Thyroid gland (tissue), 4 donors: Measurements from ENCODE around the gene MRPL54. TPM values are rescaled to one million over a fixed set of nuclear protein-coding genes. Genes with fewer than 3 reads are reported as not detected.

Experiments
- DNase-seq, 2 donors: peaks; one replicate each; pipeline ENCODE4 v3.0.0-alpha.2; 2019
- H3K27ac ChIP-seq, 3 donors: fragments of 200-600 bp; sonication (generic); 1 replicate in 2 of 3; 2 replicates in 1 of 3; pipeline ENCODE4 v1.5.1; 2016 to 2019; ENCODE audit warnings: mild to moderate bottlenecking in 1 of 3, moderate library complexity in 1 of 3
- H3K27me3 ChIP-seq: fragments of 200-600 bp; sonication (generic); one replicate; pipeline ENCODE4 v1.5.1; 2019
- H3K36me3 ChIP-seq, 2 donors: fragments of 200-600 bp; sonication (generic); one replicate each; pipeline ENCODE4 v1.5.1; 2016 to 2019
- H3K4me1 ChIP-seq, 2 donors: fragments of 200-600 bp; sonication (generic); one replicate each; pipeline ENCODE4 v1.5.1; 2017 to 2019
- H3K4me3 ChIP-seq, 3 donors: fragments of 200-600 bp; sonication (generic); replicated peaks in 1 of 3; 1 replicate in 2 of 3; 2 replicates in 1 of 3; pipeline ENCODE4 v1.5.1; 2016; ENCODE audit warnings: mild to moderate bottlenecking in 1 of 3
- H3K9me3 ChIP-seq: fragments of 200-600 bp; sonication (generic); one replicate; pipeline ENCODE4 v1.5.1; 2017
- POLR2A ChIP-seq, 2 donors: fragments of 450-650 bp; IDR thresholded peaks; one replicate each; pipeline ENCODE4 v1.6.1; 2017; ENCODE audit warnings: antibody characterized with exemption in 2 of 2, mild to moderate bottlenecking in 2 of 2, moderate library complexity in 1 of 2
- WGBS, 2 donors: methylation state at CpG; one replicate each; pipeline ENCODE4 v1.1.5; 2017; 5-methylcytosine and 5-hydroxymethylcytosine counted together
- intact Hi-C: fragments of 100-400 bp; cut with DNase I; formaldehyde crosslinking; loops from one replicate; pipeline ENCODE4 v1.15.1; 2023
- total RNA-seq, 4 donors: library from RNA; depleted of rRNA; stranded (reverse); fragments of >200 nt; gene quantifications; one replicate each; pipeline ENCODE4 v1.2.3, GENCODE V29; 2016
- TF ChIP-seq, protein P1 (sequence below), 6 experiments: fragments of 200-600 bp in 3 of 6; fragments of 450-650 bp in 3 of 6; sonication (generic) in 3 of 6; IDR thresholded peaks; one replicate each; pipeline ENCODE4 v1.5.1; 2016 to 2019; ENCODE audit warnings: antibody characterized with exemption in 6 of 6, mild to moderate bottlenecking in 2 of 6, inconsistent platforms in 1 of 6, moderate library complexity in 1 of 6

Gene MRPL54
- total RNA-seq, 4 donors from 2014 or later = 84.0 to 131 (median 102) TPM

DNA sequence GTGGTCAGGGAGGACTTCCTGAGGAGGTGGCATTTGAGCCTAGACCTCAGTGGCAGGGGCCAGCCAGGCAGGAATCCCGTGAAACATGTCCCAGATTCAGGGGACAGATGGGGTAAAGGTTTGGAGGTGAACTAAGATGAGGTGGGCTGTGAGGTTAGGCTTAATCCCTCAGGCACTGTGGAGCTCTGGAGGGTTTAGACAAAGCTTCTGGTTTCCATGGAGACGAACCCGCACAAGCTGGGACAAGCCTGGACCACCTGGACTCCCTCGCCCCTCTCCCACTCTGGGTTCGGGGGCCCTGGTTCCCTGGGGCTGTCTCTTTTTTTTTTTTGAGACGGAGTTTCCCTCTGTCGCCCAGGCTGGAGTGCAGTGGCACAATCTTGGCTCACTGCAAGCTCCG is 38.6 kb upstream of the MRPL54 start:
- peak overlapping the region in 1 of 3 donors; percentile 26 for H3K27ac ChIP-seq
- no peaks in the 10 kb centered on the region for H3K27me3 ChIP-seq
- no peaks in the 10 kb centered on the region for H3K9me3 ChIP-seq
- intact Hi-C loops = no loop called here
- peaks cover 25 to 26% of the 10 kb centered on the region in 2 donors for H3K4me1 ChIP-seq
- no peak for TF ChIP-seq POLR2A (IDR thresholded peaks at IDR 0.05)
- TF ChIP-seq, protein P1, sequence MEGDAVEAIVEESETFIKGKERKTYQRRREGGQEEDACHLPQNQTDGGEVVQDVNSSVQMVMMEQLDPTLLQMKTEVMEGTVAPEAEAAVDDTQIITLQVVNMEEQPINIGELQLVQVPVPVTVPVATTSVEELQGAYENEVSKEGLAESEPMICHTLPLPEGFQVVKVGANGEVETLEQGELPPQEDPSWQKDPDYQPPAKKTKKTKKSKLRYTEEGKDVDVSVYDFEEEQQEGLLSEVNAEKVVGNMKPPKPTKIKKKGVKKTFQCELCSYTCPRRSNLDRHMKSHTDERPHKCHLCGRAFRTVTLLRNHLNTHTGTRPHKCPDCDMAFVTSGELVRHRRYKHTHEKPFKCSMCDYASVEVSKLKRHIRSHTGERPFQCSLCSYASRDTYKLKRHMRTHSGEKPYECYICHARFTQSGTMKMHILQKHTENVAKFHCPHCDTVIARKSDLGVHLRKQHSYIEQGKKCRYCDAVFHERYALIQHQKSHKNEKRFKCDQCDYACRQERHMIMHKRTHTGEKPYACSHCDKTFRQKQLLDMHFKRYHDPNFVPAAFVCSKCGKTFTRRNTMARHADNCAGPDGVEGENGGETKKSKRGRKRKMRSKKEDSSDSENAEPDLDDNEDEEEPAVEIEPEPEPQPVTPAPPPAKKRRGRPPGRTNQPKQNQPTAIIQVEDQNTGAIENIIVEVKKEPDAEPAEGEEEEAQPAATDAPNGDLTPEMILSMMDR (IDR thresholded peaks at IDR 0.05) = no peak
- DNase-seq = no peak
- WGBS, 2 donors = 60 to 61% methylated on average over 8 of the region's 8 CpGs
- no peak overlapping the region for H3K4me3 ChIP-seq
- no peaks in the 10 kb centered on the region for H3K36me3 ChIP-seq

DNA sequence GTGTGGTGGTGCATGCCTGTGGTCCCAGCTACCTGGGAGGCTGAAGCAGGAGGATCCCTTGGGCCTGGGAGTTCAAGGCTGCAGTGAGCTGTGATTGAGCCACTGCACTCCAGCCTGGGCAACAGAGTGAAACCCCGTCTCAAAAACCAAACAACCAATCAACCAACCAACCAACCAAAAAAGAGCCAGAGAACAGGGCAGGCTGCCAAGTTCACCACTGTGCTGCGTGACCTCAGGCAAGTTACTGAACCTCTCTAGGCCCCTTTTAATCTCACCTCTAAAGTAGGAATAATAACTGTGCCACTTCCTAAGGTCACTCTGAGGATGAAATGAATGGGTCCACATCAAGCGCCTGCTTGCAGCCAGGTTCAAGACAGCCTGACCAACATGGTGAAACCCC is 37.4 kb upstream of the MRPL54 start:
- WGBS, 2 donors = 50 to 53% methylated on average over 3 of the region's 3 CpGs
- H3K27ac ChIP-seq = peak overlapping the region; percentile 43 to 76 (median 63)
- intact Hi-C loops = no loop called here
- no peaks in the 10 kb centered on the region for H3K9me3 ChIP-seq
- no peak for TF ChIP-seq POLR2A (IDR thresholded peaks at IDR 0.05)
- TF ChIP-seq, protein P1 (IDR thresholded peaks at IDR 0.05) = no peak
- H3K4me3 ChIP-seq = no peak overlapping the region
- H3K4me1 ChIP-seq = peaks cover 25 to 26% of the 10 kb centered on the region in 2 donors
- DNase-seq = peak; percentile 42 to 54
- no peaks in the 10 kb centered on the region for H3K36me3 ChIP-seq
- no peaks in the 10 kb centered on the region for H3K27me3 ChIP-seq

DNA sequence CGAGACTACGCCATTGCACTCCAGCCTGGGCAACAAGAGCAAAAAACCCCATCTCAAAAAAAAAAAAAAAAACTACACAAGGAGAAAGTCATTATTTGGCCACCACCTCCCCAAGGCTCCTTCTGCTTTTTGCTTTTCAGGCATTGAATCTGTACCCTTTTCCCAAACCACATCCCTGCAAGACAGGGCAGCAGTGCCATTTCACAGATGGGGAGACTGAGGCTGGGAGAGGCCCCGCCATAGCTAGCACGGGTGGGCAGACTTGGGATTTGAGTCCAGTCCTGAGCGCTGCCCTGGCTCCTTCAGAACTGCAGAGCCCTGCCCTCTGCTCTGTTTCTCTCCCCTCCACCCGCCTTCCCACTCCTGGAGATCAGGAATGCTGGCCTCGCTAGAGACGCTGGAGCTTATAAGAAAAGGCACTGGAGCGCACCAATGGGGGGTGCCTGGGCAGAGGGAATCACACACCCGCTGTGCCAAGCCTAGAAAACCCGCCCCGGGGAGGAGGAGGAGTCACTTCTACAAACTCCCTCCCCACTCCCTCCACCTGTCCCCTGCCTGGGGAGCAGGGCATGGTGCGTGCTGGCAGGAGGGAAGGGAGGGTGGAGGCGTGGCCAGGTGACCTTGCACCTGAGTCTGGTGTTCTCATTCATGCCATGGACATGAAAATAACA is 36.7 kb upstream of the MRPL54 start:
- H3K27ac ChIP-seq = peak overlapping the region; percentile 55 to 76 (median 63)
- H3K4me3 ChIP-seq = no peak overlapping the region
- no peaks in the 10 kb centered on the region for H3K27me3 ChIP-seq
- intact Hi-C loops = no loop called here
- peaks cover 25 to 26% of the 10 kb centered on the region in 2 donors for H3K4me1 ChIP-seq
- H3K36me3 ChIP-seq = no peaks in the 10 kb centered on the region
- TF ChIP-seq, protein P1 (IDR thresholded peaks at IDR 0.05) = no peak
- peak in 1 of 2 donors; percentile 80 for TF ChIP-seq POLR2A (IDR thresholded peaks at IDR 0.05)
- no peaks in the 10 kb centered on the region for H3K9me3 ChIP-seq
- DNase-seq = peak; percentile 98 to 99
- WGBS, 2 donors = 22 to 23% methylated on average over 12 to 14 of the region's 14 CpGs

DNA sequence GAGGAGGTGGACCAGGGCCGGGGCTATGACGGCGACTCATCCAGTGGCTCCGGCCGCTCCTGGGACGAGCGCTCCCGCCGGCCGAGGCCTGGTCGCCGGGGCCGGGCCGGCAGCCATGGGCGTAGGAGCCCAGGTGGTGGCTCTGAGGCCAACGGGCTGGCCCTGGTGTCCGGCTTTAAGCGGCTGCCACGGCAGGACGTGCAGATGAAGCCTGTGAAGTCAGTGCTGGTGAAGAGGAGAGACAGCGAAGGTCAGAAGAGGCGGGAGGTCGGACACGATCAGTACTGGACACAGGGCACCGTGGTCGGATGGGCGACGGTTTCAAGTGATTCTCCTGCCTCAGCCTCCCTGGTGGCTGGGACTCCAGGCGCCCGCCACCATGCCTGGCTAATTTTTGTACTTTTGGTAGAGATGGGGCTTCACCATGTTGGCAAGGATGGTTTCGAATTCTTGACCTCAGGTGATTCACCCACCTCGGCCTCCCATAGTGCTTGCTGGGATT is 32.0 kb upstream of the MRPL54 start:
- WGBS, 2 donors = 95 to 98% methylated on average over 21 to 24 of the region's 32 CpGs

DNA sequence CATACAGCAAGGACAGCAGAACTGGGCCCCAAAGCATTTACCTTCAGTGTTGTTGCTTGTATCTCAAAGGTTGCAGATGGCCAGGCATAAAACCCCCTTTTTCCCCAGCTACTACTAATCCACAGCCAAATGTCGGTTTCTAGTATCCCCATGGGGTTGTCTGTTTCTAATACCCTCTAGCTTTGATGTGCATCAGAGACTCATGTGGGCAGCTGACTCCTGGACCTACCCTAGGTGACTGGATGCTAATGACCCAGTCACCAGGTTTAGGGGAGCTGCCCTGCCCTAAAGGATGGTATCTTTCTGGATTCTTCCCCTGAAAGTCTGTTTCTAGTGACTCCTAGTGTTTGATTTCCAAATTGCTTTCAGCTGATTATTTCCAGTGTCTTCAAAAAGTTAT is 30.4 kb upstream of the MRPL54 start:
- TF ChIP-seq, protein P1 (IDR thresholded peaks at IDR 0.05) = no peak
- TF ChIP-seq POLR2A (IDR thresholded peaks at IDR 0.05) = no peak
- H3K36me3 ChIP-seq = peaks cover 7 to 10% of the 10 kb centered on the region in 2 donors
- H3K4me1 ChIP-seq = no peaks in the 10 kb centered on the region
- no peak for DNase-seq
- no peak overlapping the region for H3K27ac ChIP-seq
- intact Hi-C loops = no loop called here
- H3K27me3 ChIP-seq = no peaks in the 10 kb centered on the region
- no peaks in the 10 kb centered on the region for H3K9me3 ChIP-seq
- 89 to 91% methylated on average over 1 of the region's 1 CpG for WGBS, 2 donors
- H3K4me3 ChIP-seq = no peak overlapping the region

More for the DNA sequence above, 32.0 kb upstream of the MRPL54 start:
- Histone ChIP-seq H3K27me3 (no peaks in the 10 kb centered on the region), H3K27ac (no peak overlapping the region), H3K4me1 (peaks cover 3 to 7% of the 10 kb centered on the region in 2 donors), H3K36me3 (peaks cover under 1% of the 10 kb centered on the region in 2 donors), H3K9me3 (no peaks in the 10 kb centered on the region), H3K4me3 (no peak overlapping the region)
- DNase-seq = no peak
- intact Hi-C loops = no loop called here
- no peak for TF ChIP-seq POLR2A (IDR thresholded peaks at IDR 0.05)
- TF ChIP-seq, protein P1 (IDR thresholded peaks at IDR 0.05) = no peak
